Liver (tissue), 9 donors: Measurements from ENCODE around the gene JAM3. TPM values are rescaled to one million over a fixed set of nuclear protein-coding genes. Genes with fewer than 3 reads are reported as not detected.
"Not testable (repeated sequence)": the region's sequence is repeated elsewhere in the genome, so short reads cannot be mapped to it uniquely, and the experiment has no call there.

Experiments used
- DNase-seq: peaks from one replicate; pipeline ENCODE4 v3.0.0-alpha.2; 2017; ENCODE audit warnings: low spot score
- H3K27ac ChIP-seq, 2 donors: one replicate each; pipeline ENCODE4 v1.7.0; 2013; ENCODE audit warnings: inconsistent platforms in 2 of 2, low read length in 2 of 2, control low read depth in 1 of 2, low read depth in 1 of 2, mild to moderate bottlenecking in 1 of 2
- H3K27me3 ChIP-seq, 4 donors: one replicate each; pipeline versions ENCODE4 v1.6.1 to v1.7.0; 2013; ENCODE audit warnings: low read length in 3 of 4, inconsistent platforms in 1 of 4, mild to moderate bottlenecking in 1 of 4, moderate library complexity in 1 of 4; ENCODE audit not compliant: control insufficient read depth in 4 of 4, insufficient read depth in 4 of 4
- H3K36me3 ChIP-seq, 4 donors: one replicate each; pipeline versions ENCODE4 v1.6.1 to v1.7.0; 2013; ENCODE audit warnings: low read length in 3 of 4, mild to moderate bottlenecking in 3 of 4, low read depth in 1 of 4, moderate library complexity in 1 of 4; ENCODE audit not compliant: control insufficient read depth in 4 of 4, insufficient read depth in 3 of 4
- H3K4me1 ChIP-seq, 4 donors: one replicate each; pipeline versions ENCODE4 v1.6.1 to v1.7.0; 2013; ENCODE audit warnings: low read length in 3 of 4, mild to moderate bottlenecking in 3 of 4, moderate library complexity in 1 of 4; ENCODE audit not compliant: control insufficient read depth in 4 of 4, insufficient read depth in 4 of 4
- H3K4me3 ChIP-seq, 3 donors: one replicate each; pipeline versions ENCODE4 v1.6.1 to v1.7.0; 2013; ENCODE audit warnings: low read length in 3 of 3, control low read depth in 1 of 3, low read depth in 1 of 3, mild to moderate bottlenecking in 1 of 3
- H3K9ac ChIP-seq, 2 donors: one replicate each; pipeline ENCODE4 v1.7.0; 2013; ENCODE audit warnings: low read length in 2 of 2, mild to moderate bottlenecking in 2 of 2, moderate library complexity in 2 of 2, control low read depth in 1 of 2, low read depth in 1 of 2
- H3K9me3 ChIP-seq, 4 donors: one replicate each; pipeline versions ENCODE4 v1.6.1 to v1.7.0; 2013; ENCODE audit warnings: low read length in 3 of 4; ENCODE audit not compliant: control insufficient read depth in 4 of 4
- GABPA ChIP-seq, 2 donors: IDR thresholded peaks in 1 of 2; conservative IDR thresholded peaks in 1 of 2; 2 replicates each; pipeline ENCODE4 v1.6.1; 2016; ENCODE audit warnings: antibody characterized with exemption in 2 of 2, mild to moderate bottlenecking in 1 of 2, moderate library complexity in 1 of 2
- HNF4G ChIP-seq: IDR thresholded peaks from 2 replicates; pipeline ENCODE4 v1.6.1; 2016; ENCODE audit warnings: antibody characterized with exemption
- MAX ChIP-seq: IDR thresholded peaks from 2 replicates; pipeline ENCODE4 v1.6.1; 2016; ENCODE audit warnings: antibody characterized with exemption
- NR2F2 ChIP-seq: IDR thresholded peaks from 2 replicates; pipeline ENCODE4 v1.6.1; 2016; ENCODE audit warnings: antibody characterized with exemption
- REST ChIP-seq: IDR thresholded peaks from 2 replicates; pipeline ENCODE4 v1.6.1; 2016; ENCODE audit warnings: antibody characterized with exemption, mild to moderate bottlenecking
- SP1 ChIP-seq: IDR thresholded peaks from 2 replicates; pipeline ENCODE4 v1.6.1; 2018; ENCODE audit warnings: antibody characterized with exemption, mild to moderate bottlenecking
- TAF1 ChIP-seq: conservative IDR thresholded peaks from 2 replicates; pipeline ENCODE4 v1.6.1; 2016; ENCODE audit warnings: antibody characterized with exemption, mild to moderate bottlenecking
- YY1 ChIP-seq: IDR thresholded peaks from 2 replicates; pipeline ENCODE4 v1.6.1; 2016; ENCODE audit warnings: antibody characterized with exemption, mild to moderate bottlenecking
- WGBS: extraction: QIAGEN DNeasy Blood & Tissue Kit; methylation state at CpG from one replicate; pipeline ENCODE4 v1.1.7; 2013; 5-methylcytosine and 5-hydroxymethylcytosine counted together
- polyA plus RNA-seq, 2 donors: library from polyadenylated mRNA; stranded (reverse) in 1 of 2; unstranded in 1 of 2; fragments of 200-250 nt in 1 of 2; fragments of >200 nt in 1 of 2; fragmentation: Nextera tagmentation in 1 of 2; extraction: Ambion mirVana in 1 of 2; gene quantifications; one replicate each; pipeline versions ENCODE4 v1.2.1 to v1.2.3, GENCODE V29; 2013 to 2015
- total RNA-seq, 2 donors: library from RNA; depleted of rRNA; stranded (reverse); fragments of >200 nt; gene quantifications; one replicate each; pipeline ENCODE4 v1.2.3, GENCODE V29; 2014
- donor health status: healthy.
- donor health status: healthy.
- donor health status: healthy.
- donor health status: healthy.
- donor health status: healthy.

The JAM3 gene
- total and polyA plus RNA-seq, 4 donors: 1.6 to 4.3 (median 2.1) TPM

- no peak for TF ChIP-seq HNF4G
- TF ChIP-seq SP1: no peak
- no peak for TF ChIP-seq MAX
- no peak for TF ChIP-seq YY1
- no peak for TF ChIP-seq GABPA (IDR thresholded peaks at IDR 0.05 in 1 of 2, conservative IDR thresholded peaks at IDR 0.05 in 1 of 2)
- no peak for TF ChIP-seq REST
- TF ChIP-seq NR2F2: no peak
These were observed 10.4 kb downstream of the JAM3 start (continued) for GRCh38 chr11:134079317-134079716.

- DNase-seq, H3K36me3 ChIP-seq, H3K27me3 ChIP-seq, H3K9ac ChIP-seq, H3K4me3 ChIP-seq, H3K9me3 ChIP-seq, H3K4me1 ChIP-seq, H3K27ac ChIP-seq: not testable (repeated sequence)
- WGBS: 86% methylated on average over 3 of the region's 3 CpGs
These were observed 12.4 kb downstream of the JAM3 start for GRCh38 chr11:134081258-134081657.

- no peak overlapping the region for H3K9ac ChIP-seq
- TF ChIP-seq MAX (no peak), REST (no peak)
- H3K36me3 ChIP-seq: no peaks in the 10 kb centered on the region
- H3K27me3 ChIP-seq: peaks cover 0 to 2% (median 0%) of the 10 kb centered on the region in 4 donors
- DNase-seq: no peak
- no peak overlapping the region for H3K4me3 ChIP-seq
- no peak overlapping the region for H3K27ac ChIP-seq
- H3K4me1 ChIP-seq: no peaks in the 10 kb centered on the region
- WGBS: 96% methylated on average over 2 of the region's 2 CpGs
- H3K9me3 ChIP-seq: no peaks in the 10 kb centered on the region
These were observed 14.1 kb downstream of the JAM3 start for GRCh38 chr11:134082990-134083389.

GRCh38 chr11:134086376-134086775 is 17.5 kb downstream of the JAM3 start:
- no peak overlapping the region for H3K9ac ChIP-seq
- WGBS: 60% methylated on average over 2 of the region's 2 CpGs
- no peak for DNase-seq

GRCh38 chr11:134092006-134092405 is 23.1 kb downstream of the JAM3 start:
- not testable (repeated sequence) for H3K36me3 ChIP-seq, H3K4me3 ChIP-seq, H3K27ac ChIP-seq, H3K9ac ChIP-seq, H3K9me3 ChIP-seq, H3K4me1 ChIP-seq, H3K27me3 ChIP-seq, DNase-seq
- 86% methylated on average over 8 of the region's 9 CpGs for WGBS

More at GRCh38 chr11:134086376-134086775, 17.5 kb downstream of the JAM3 start:
- no peaks in the 10 kb centered on the region for H3K4me1 ChIP-seq
- no peak overlapping the region for H3K27ac ChIP-seq
- H3K9me3 ChIP-seq: no peaks in the 10 kb centered on the region
- no peak overlapping the region for H3K4me3 ChIP-seq
- H3K36me3 ChIP-seq: no peaks in the 10 kb centered on the region
- no peak for TF ChIP-seq TAF1
- peaks cover 0 to 2% (median 0%) of the 10 kb centered on the region in 4 donors for H3K27me3 ChIP-seq
